PC-3 (cell line): ENCODE results near the gene TMEM82. TPM values are rescaled to one million over a fixed set of nuclear protein-coding genes. Genes with fewer than 3 reads are reported as not detected.

Source experiments
- ATAC-seq: fragments of 200-7000 bp; cut with Tn5 transposase; 2 replicates; pipeline ENCODE4 v1.9.1; 2020; ENCODE audit warnings: mild to moderate bottlenecking, moderate library complexity
- BruUV-seq: library from RNA; stranded (reverse); fragments of 400-500 nt; replicated peaks from 2 replicates; lab custom pipeline; 2021; lab: Mats Ljungman, UMichigan
- CTCF ChIA-PET: fragments of 300-600 bp; sonication (Branson Sonifier 250); formaldehyde crosslinking; loops from one replicate; lab custom pipeline; 2022; ENCODE audit warnings: antibody characterized with exemption; lab: Charles Lee
- POLR2A ChIA-PET: fragments of 300-600 bp; sonication (Branson Sonifier 250); formaldehyde crosslinking; loops from one replicate; lab custom pipeline; 2022; ENCODE audit warnings: antibody characterized with exemption; ENCODE audit not compliant: unreplicated experiment; lab: Charles Lee
- DNase-seq: peaks from one replicate; pipeline ENCODE4 v3.0.0-alpha.2; 2015
- H2AFZ ChIP-seq: fragments of 300-600 bp; sonication (generic); 2 replicates; pipeline ENCODE4 v1.6.0; 2016; ENCODE audit warnings: antibody characterized with exemption, low read length
- H3F3A ChIP-seq: fragments of 300-600 bp; sonication (generic); one replicate; pipeline ENCODE4 v1.6.0; 2017; ENCODE audit warnings: antibody characterized with exemption, low read length, control low read depth, mild to moderate bottlenecking; ENCODE audit not compliant: unreplicated experiment
- H3K27ac ChIP-seq: fragments of 300-600 bp; sonication (generic); 2 replicates; pipeline ENCODE4 v1.5.1; 2016; ENCODE audit warnings: mild to moderate bottlenecking, low read length
- H3K27me3 ChIP-seq: fragments of 300-600 bp; sonication (generic); 2 replicates; pipeline ENCODE4 v1.6.1; 2016; ENCODE audit warnings: low read length, mixed read lengths
- H3K36me3 ChIP-seq: fragments of 300-600 bp; sonication (generic); 2 replicates; pipeline ENCODE4 v1.6.1; 2016; ENCODE audit warnings: low read depth, mixed run types, low read length, mixed read lengths
- H3K4me1 ChIP-seq: fragments of 300-600 bp; sonication (generic); 2 replicates; pipeline ENCODE4 v1.5.1; 2016; ENCODE audit warnings: low read length; ENCODE audit not compliant: insufficient read depth
- H3K4me2 ChIP-seq: fragments of 300-600 bp; sonication (generic); 2 replicates; pipeline ENCODE4 v1.6.0; 2016; ENCODE audit warnings: low read length
- H3K4me3 ChIP-seq: fragments of 300-600 bp; sonication (generic); 2 replicates; pipeline ENCODE4 v1.5.1; 2016; ENCODE audit warnings: mild to moderate bottlenecking, low read length, mixed read lengths
- H3K79me2 ChIP-seq: fragments of 300-600 bp; sonication (generic); 2 replicates; pipeline ENCODE4 v1.6.1; 2017; ENCODE audit warnings: low read length, mixed read lengths
- H3K9ac ChIP-seq: fragments of 300-600 bp; sonication (generic); 2 replicates; pipeline ENCODE4 v1.6.0; 2016; ENCODE audit warnings: mild to moderate bottlenecking, low read length
- H3K9me2 ChIP-seq: fragments of 300-600 bp; sonication (generic); replicated peaks from 2 replicates; pipeline ENCODE4 v1.6.1; 2016; ENCODE audit warnings: mixed run types, low read length, mixed read lengths
- H3K9me3 ChIP-seq: fragments of 300-600 bp; sonication (generic); 2 replicates; pipeline ENCODE4 v1.6.1; 2016; ENCODE audit warnings: low read length, mixed read lengths
- H4K20me1 ChIP-seq: fragments of 300-600 bp; sonication (generic); 2 replicates; pipeline ENCODE4 v1.6.1; 2016; ENCODE audit warnings: low read length, mixed read lengths
- CTCF ChIP-seq: fragments of 300-600 bp; sonication (generic); conservative IDR thresholded peaks from 2 replicates; pipeline ENCODE4 v1.5.1; 2017; ENCODE audit warnings: antibody characterized with exemption, low read depth, mild to moderate bottlenecking, low read length
- EZH2 ChIP-seq: fragments of 300-600 bp; sonication (generic); IDR thresholded peaks from one replicate; pipeline ENCODE4 v1.6.1; 2017; ENCODE audit warnings: antibody characterized with exemption, mild to moderate bottlenecking, low read length; ENCODE audit not compliant: unreplicated experiment
- EZH2phosphoT487 ChIP-seq: fragments of 300-600 bp; sonication (generic); IDR thresholded peaks from 2 replicates; pipeline ENCODE4 v1.6.1; 2018; ENCODE audit warnings: mild to moderate bottlenecking, antibody characterized with exemption, low read length, borderline replicate concordance
- intact Hi-C: fragments of 100-400 bp; cut with micrococcal nuclease; formaldehyde crosslinking; loops from 2 replicates; pipeline ENCODE4 v1.9.0; 2023
- total RNA-seq: library from RNA; depleted of rRNA; stranded (reverse); fragments of >200 nt; gene quantifications from 2 replicates; pipeline ENCODE4 v1.2.3, GENCODE V29; 2014

TMEM82 gene
- total RNA-seq, 1 experiment from 2014 or later = not detected

GRCh38 chr1:15750924-15751323, 8.6 kb downstream of the TMEM82 start:
- ChIA-PET CTCF (no interaction called here), POLR2A (no interaction called here)
- H3K9ac ChIP-seq = no peak overlapping the region
- H3K36me3 ChIP-seq = no peaks in the 10 kb centered on the region
- H3K27me3 ChIP-seq = no peaks in the 10 kb centered on the region
- intact Hi-C loops = no loop called here
- no peak overlapping the region for H3K4me2 ChIP-seq
- H3K79me2 ChIP-seq = no peaks in the 10 kb centered on the region
- H3K4me1 ChIP-seq = peaks cover 12% of the 10 kb centered on the region
- DNase-seq (no peak), ATAC-seq (no peak)
- no TSS peak for BruUV-seq
- H3K9me3 ChIP-seq = no peaks in the 10 kb centered on the region
- H3K4me3 ChIP-seq = no peak overlapping the region
- no peaks in the 10 kb centered on the region for H3F3A ChIP-seq
- no peak overlapping the region for H3K27ac ChIP-seq
- no peaks in the 10 kb centered on the region for H3K9me2 ChIP-seq
- no peak for TF ChIP-seq EZH2phosphoT487
- TF ChIP-seq EZH2 = no peak
- no peak for TF ChIP-seq CTCF
- H4K20me1 ChIP-seq = no peaks in the 10 kb centered on the region
- H2AFZ ChIP-seq = no peak overlapping the region

- no peak for DNase-seq
- ChIA-PET CTCF (no interaction called here), POLR2A (no interaction called here)
- Histone ChIP-seq H3K27me3 (no peaks in the 10 kb centered on the region), H3K36me3 (no peaks in the 10 kb centered on the region), H4K20me1 (no peaks in the 10 kb centered on the region), H3F3A (no peaks in the 10 kb centered on the region), H3K4me2 (no peak overlapping the region), H3K9me3 (no peaks in the 10 kb centered on the region), H2AFZ (no peak overlapping the region), H3K79me2 (no peaks in the 10 kb centered on the region), H3K9me2 (no peaks in the 10 kb centered on the region), H3K9ac (no peak overlapping the region), H3K27ac (no peak overlapping the region), H3K4me3 (no peak overlapping the region), H3K4me1 (peaks cover 19% of the 10 kb centered on the region)
- BruUV-seq = no TSS peak
- TF ChIP-seq EZH2phosphoT487 (no peak), EZH2 (no peak), CTCF (no peak)
- intact Hi-C loops = no loop called here
- no peak for ATAC-seq
These were observed 9.4 kb downstream of the TMEM82 start for GRCh38 chr1:15751717-15752116.

GRCh38 chr1:15753776-15754175, 11.5 kb downstream of the TMEM82 start:
- Histone ChIP-seq H3K9me3 (no peaks in the 10 kb centered on the region), H3F3A (no peaks in the 10 kb centered on the region), H3K4me2 (no peak overlapping the region), H4K20me1 (no peaks in the 10 kb centered on the region), H2AFZ (no peak overlapping the region), H3K36me3 (no peaks in the 10 kb centered on the region), H3K4me3 (no peak overlapping the region), H3K27ac (no peak overlapping the region), H3K27me3 (no peaks in the 10 kb centered on the region), H3K9ac (no peak overlapping the region), H3K9me2 (no peaks in the 10 kb centered on the region), H3K4me1 (peaks cover 32% of the 10 kb centered on the region), H3K79me2 (no peaks in the 10 kb centered on the region)
- intact Hi-C loops = no loop called here
- POLR2A ChIA-PET = no interaction called here
- DNase-seq = no peak
- no peak for TF ChIP-seq CTCF
- TF ChIP-seq EZH2 = no peak
- TF ChIP-seq EZH2phosphoT487 = no peak
- no peak for ATAC-seq
- CTCF ChIA-PET = no interaction called here
- BruUV-seq = no TSS peak
